B cell (primary cell): ENCODE data around the gene G3BP1. TPM values are rescaled to one million over a fixed set of nuclear protein-coding genes. Genes with fewer than 3 reads are reported as not detected.

Experiments
- ATAC-seq: fragments of 200-7000 bp; cut with Tn5 transposase; one replicate; pipeline ENCODE4 v1.10.0; 2021; ENCODE audit warnings: low read depth, mild to moderate bottlenecking, moderate number of reproducible peaks, moderate library complexity
- CTCF ChIA-PET: fragments of 350-600 bp; sonication (Branson Sonifier 250); formaldehyde crosslinking; loops from one replicate; lab custom pipeline; 2021; ENCODE audit warnings: antibody characterized with exemption, inconsistent platforms; lab: Charles Lee
- POLR2A ChIA-PET: fragments of 350-600 bp; sonication (Branson Sonifier 250); formaldehyde crosslinking; loops from one replicate; lab custom pipeline; 2021; ENCODE audit warnings: antibody characterized with exemption; lab: Charles Lee
- DNase-seq: peaks from one replicate; pipeline ENCODE4 v3.0.0; 2013
- H2AFZ ChIP-seq: 2 replicates; pipeline ENCODE4 v1.6.1; 2012; ENCODE audit warnings: mild to moderate bottlenecking, low read depth, low read length; ENCODE audit not compliant: insufficient read depth, poor library complexity, severe bottlenecking
- H3K27ac ChIP-seq, 2 donors: 1 replicate in 1 of 2; 2 replicates in 1 of 2; pipeline ENCODE4 v1.5.1; 2012 to 2013; ENCODE audit warnings: low read length in 2 of 2, mild to moderate bottlenecking in 2 of 2, moderate library complexity in 1 of 2
- H3K27me3 ChIP-seq, 4 experiments: fragments of 200-600 bp in 1 of 4; sonication (generic) in 1 of 4; replicated peaks in 1 of 4; 1 replicate in 2 of 4; 2 replicates in 2 of 4; pipeline versions ENCODE4 v1.6.1 to v1.7.0; 2013 to 2016; ENCODE audit warnings: low read length in 3 of 4, mild to moderate bottlenecking in 2 of 4, mixed read lengths in 1 of 4, moderate library complexity in 1 of 4; ENCODE audit not compliant: insufficient read depth in 4 of 4, control insufficient read depth in 3 of 4; ENCODE audit errors: control extremely low read depth in 1 of 4
- H3K36me3 ChIP-seq, 2 experiments: replicated peaks in 1 of 2; 1 replicate in 1 of 2; 2 replicates in 1 of 2; pipeline versions ENCODE4 v1.6.1 to v1.7.1; 2013; ENCODE audit warnings: low read length in 1 of 2; ENCODE audit not compliant: insufficient read depth in 2 of 2, control insufficient read depth in 1 of 2; ENCODE audit errors: control extremely low read depth in 1 of 2, extremely low read depth in 1 of 2
- H3K4me1 ChIP-seq, 2 donors: fragments of 200-600 bp in 1 of 2; sonication (generic) in 1 of 2; 1 replicate in 1 of 2; 2 replicates in 1 of 2; pipeline versions ENCODE4 v1.5.1 to v1.6.1; 2013 to 2017; ENCODE audit warnings: low read length in 2 of 2; ENCODE audit not compliant: control insufficient read depth in 2 of 2, insufficient read depth in 2 of 2
- H3K4me2 ChIP-seq: replicated peaks from 2 replicates; pipeline ENCODE3; 2012; ENCODE audit warnings: mild to moderate bottlenecking, low read depth, low read length; ENCODE audit not compliant: poor library complexity, severe bottlenecking
- H3K4me3 ChIP-seq, 5 experiments: fragments of 200-600 bp in 1 of 5; sonication (generic) in 1 of 5; 1 replicate in 3 of 5; 2 replicates in 2 of 5; pipeline versions ENCODE4 v1.5.1 to v1.7.0; 2011 to 2016; ENCODE audit warnings: low read length in 4 of 5, mild to moderate bottlenecking in 4 of 5, low read depth in 2 of 5, control low read depth in 1 of 5, moderate library complexity in 1 of 5; ENCODE audit not compliant: insufficient read depth in 1 of 5; ENCODE audit errors: control extremely low read depth in 1 of 5, extremely low read depth in 1 of 5
- H3K79me2 ChIP-seq: fragments of 200-600 bp; sonication (generic); one replicate; pipeline ENCODE4 v1.6.0; 2016; ENCODE audit warnings: low read length; ENCODE audit not compliant: control insufficient read depth, insufficient read depth
- H3K9ac ChIP-seq: fragments of 200-600 bp; sonication (generic); 2 replicates; pipeline ENCODE4 v1.6.1; 2017; ENCODE audit warnings: mild to moderate bottlenecking, low read length, moderate library complexity
- H3K9me3 ChIP-seq, 3 donors: one replicate each; pipeline versions ENCODE4 v1.6.1 to v1.7.1; 2013; ENCODE audit warnings: low read length in 2 of 3; ENCODE audit not compliant: control insufficient read depth in 2 of 3, insufficient read depth in 1 of 3; ENCODE audit errors: control extremely low read depth in 1 of 3
- H4K20me1 ChIP-seq: 2 replicates; pipeline ENCODE4 v1.6.0; 2012; ENCODE audit warnings: mild to moderate bottlenecking, low read length; ENCODE audit not compliant: insufficient read depth, control insufficient read depth, poor library complexity, severe bottlenecking
- H3K27ac Mint-ChIP-seq: one replicate; pipeline ENCODE4 v1.8.0; 2021; ENCODE audit warnings: mixed read lengths
- H3K27me3 Mint-ChIP-seq: one replicate; pipeline ENCODE4 v1.8.0; 2021; ENCODE audit warnings: mixed read lengths
- H3K4me1 Mint-ChIP-seq: one replicate; pipeline ENCODE4 v1.8.0; 2021; ENCODE audit warnings: mixed read lengths
- H3K4me3 Mint-ChIP-seq: one replicate; pipeline ENCODE4 v1.8.0; 2021; ENCODE audit warnings: mixed read lengths
- H3K9me3 Mint-ChIP-seq: one replicate; pipeline ENCODE4 v1.8.0; 2022; ENCODE audit warnings: mixed read lengths; ENCODE audit not compliant: insufficient read depth
- CTCF ChIP-seq: fragments of 200-600 bp; IDR thresholded peaks from one replicate; pipeline ENCODE4 v1.8.0; 2022; ENCODE audit warnings: antibody characterized with exemption, mild to moderate bottlenecking
- EZH2 ChIP-seq: IDR thresholded peaks from 2 replicates; pipeline ENCODE4 v1.6.1; 2012; ENCODE audit warnings: borderline replicate concordance, low read depth, mild to moderate bottlenecking, moderate library complexity, low read length; ENCODE audit not compliant: insufficient read depth, poor library complexity, severe bottlenecking
- WGBS: methylation state at CpG from one replicate; pipeline ENCODE4 v1.1.5; 2013; ENCODE audit warnings: missing lambda C conversion rate; ENCODE audit not compliant: insufficient coverage; 5-methylcytosine and 5-hydroxymethylcytosine counted together
- intact Hi-C: fragments of 100-400 bp; cut with micrococcal nuclease; formaldehyde crosslinking; loops from one replicate; pipeline ENCODE4 v1.10.0; 2022
- polyA plus RNA-seq: library from polyadenylated mRNA; depleted of rRNA; stranded (reverse); fragments of >200 nt; gene quantifications from 2 replicates; pipeline ENCODE4 v1.2.3, GENCODE V29; 2012
- total RNA-seq, 2 donors: library from RNA; stranded (reverse); fragments of 120-200 nt in 1 of 2; gene quantifications; 1 replicate in 1 of 2; 2 replicates in 1 of 2; pipeline versions ENCODE4 v1.2.3 to v1.2.4, GENCODE V29; 2013 to 2022

The G3BP1 gene
- total and polyA plus RNA-seq, 2 donors (not counting 1 experiment from before 2014, with no cell fraction given), result 12.7 to 159 TPM

- H3K27me3 ChIP-seq, result no peaks in the 10 kb centered on the region
- TF ChIP-seq CTCF, result no peak
- TF ChIP-seq EZH2, result no peak
- H3K4me1 ChIP-seq, result peaks cover 12% of the 10 kb centered on the region in 2 donors
- H3K27ac Mint-ChIP-seq, result no peak overlapping the region
- no peak overlapping the region for H3K4me3 ChIP-seq
- H3K36me3 ChIP-seq, result peaks cover 3 to 43% of the 10 kb centered on the region in 2 experiments
- DNase-seq (no peak), ATAC-seq (no peak)
- H3K27me3 Mint-ChIP-seq, result no peaks in the 10 kb centered on the region
- peaks cover 24% of the 10 kb centered on the region for H3K4me1 Mint-ChIP-seq
- 100% methylated on average over 1 of the region's 6 CpGs for WGBS
- H3K9me3 ChIP-seq, result no peaks in the 10 kb centered on the region
- ChIA-PET CTCF (no interaction called here), POLR2A (interaction anchor here (0.7 kb wide), 1 partner anchor 16 kb away, joined by 3 read pairs; the partner anchor contains the start of gene G3BP1)
- peaks cover 78% of the 10 kb centered on the region for H3K79me2 ChIP-seq
- peaks cover 61% of the 10 kb centered on the region for H4K20me1 ChIP-seq
- no peaks in the 10 kb centered on the region for H3K9me3 Mint-ChIP-seq
- no peak overlapping the region for H3K27ac ChIP-seq
- no peak overlapping the region for H2AFZ ChIP-seq
- intact Hi-C loops, result no loop called here
- H3K4me2 ChIP-seq, result no peak overlapping the region
- no peak overlapping the region for H3K9ac ChIP-seq
- H3K4me3 Mint-ChIP-seq, result no peak overlapping the region
Measured at GRCh38 chr5:151787817-151788216, 16.1 kb downstream of the G3BP1 start.

DNA sequence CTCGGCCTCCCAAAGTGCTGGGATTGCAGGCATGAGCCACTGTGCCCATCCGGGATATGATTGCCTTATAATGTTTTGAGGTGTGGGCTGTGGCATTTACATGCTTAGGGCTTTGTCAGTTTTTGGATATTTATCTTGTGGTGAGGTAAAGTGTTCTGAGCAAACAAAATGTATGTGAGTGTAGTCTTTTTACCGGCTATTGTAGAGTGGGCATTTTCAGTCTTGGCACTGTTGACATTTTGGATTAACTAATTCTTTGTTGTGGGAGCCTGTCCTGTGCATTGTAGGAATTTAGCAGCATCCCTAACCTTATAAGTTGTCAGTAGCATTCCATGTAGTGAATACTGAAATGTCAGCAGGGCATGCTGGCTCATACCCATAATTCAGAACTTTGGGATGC, 21.6 kb downstream of the G3BP1 start:
- peaks cover 53% of the 10 kb centered on the region for H3K79me2 ChIP-seq
- H3K9me3 ChIP-seq, result no peaks in the 10 kb centered on the region
- no peak overlapping the region for H2AFZ ChIP-seq
- ATAC-seq, result no peak
- Mint-ChIP-seq H3K9me3 (no peaks in the 10 kb centered on the region), H3K4me1 (no peaks in the 10 kb centered on the region), H3K4me3 (no peak overlapping the region), H3K27me3 (no peaks in the 10 kb centered on the region), H3K27ac (no peak overlapping the region)
- intact Hi-C loops, result no loop called here
- no peaks in the 10 kb centered on the region for H3K27me3 ChIP-seq
- DNase-seq, result no peak
- no peak overlapping the region for H3K9ac ChIP-seq
- H3K36me3 ChIP-seq, result peaks cover 3 to 88% of the 10 kb centered on the region in 2 experiments
- 98% methylated on average over 3 of the region's 3 CpGs for WGBS
- H3K4me1 ChIP-seq, result no peaks in the 10 kb centered on the region
- ChIA-PET POLR2A (no interaction called here), CTCF (interaction anchor here (1.0 kb wide), 1 partner anchor 49 kb away, joined by 3 read pairs; no protein-coding TSS in a partner anchor)
- no peak for TF ChIP-seq CTCF
- no peak for TF ChIP-seq EZH2
- no peak overlapping the region for H3K4me2 ChIP-seq
- no peak overlapping the region for H3K27ac ChIP-seq
- H4K20me1 ChIP-seq, result peaks cover 43% of the 10 kb centered on the region
- no peak overlapping the region for H3K4me3 ChIP-seq
